OCI-LY1 (cell line): ENCODE results near the gene DCLK1.

Experiments
- H2AFZ ChIP-seq: fragments of 200-600 bp; sonication (generic), shearing (Covaris generic); 2 replicates; pipeline ENCODE4 v1.6.0; 2014; ENCODE audit warnings: antibody characterized with exemption, mild to moderate bottlenecking, low read length
- H3F3A ChIP-seq: fragments of 200-600 bp; sonication (generic), shearing (Covaris generic); 2 replicates; pipeline ENCODE4 v1.6.0; 2014; ENCODE audit warnings: mild to moderate bottlenecking, antibody characterized with exemption, low read length, moderate library complexity; ENCODE audit not compliant: insufficient read depth
- H3K27ac ChIP-seq: fragments of 200-600 bp; sonication (generic); 2 replicates; pipeline ENCODE4 v1.5.1; 2014; ENCODE audit warnings: low read length, mixed run types, mild to moderate bottlenecking, low read depth; ENCODE audit not compliant: poor library complexity, severe bottlenecking
- H3K27me3 ChIP-seq: fragments of 200-600 bp; sonication (generic); 2 replicates; pipeline ENCODE4 v1.6.0; 2014; ENCODE audit warnings: antibody characterized with exemption, mild to moderate bottlenecking, low read length, moderate library complexity; ENCODE audit not compliant: insufficient read depth
- H3K36me3 ChIP-seq: fragments of 200-600 bp; sonication (generic); 2 replicates; pipeline ENCODE4 v1.6.1; 2014; ENCODE audit warnings: mild to moderate bottlenecking, antibody characterized with exemption, low read length, moderate library complexity, mixed read lengths; ENCODE audit not compliant: insufficient read depth
- H3K4me1 ChIP-seq: fragments of 200-600 bp; sonication (generic); 2 replicates; pipeline ENCODE4 v1.5.1; 2014; ENCODE audit warnings: mild to moderate bottlenecking, low read length, moderate library complexity; ENCODE audit not compliant: insufficient read depth, severe bottlenecking
- H3K4me2 ChIP-seq: fragments of 200-600 bp; sonication (generic), shearing (Covaris generic); 2 replicates; pipeline ENCODE4 v1.6.1; 2014; ENCODE audit warnings: low read length
- H3K4me3 ChIP-seq: fragments of 200-600 bp; sonication (generic); 2 replicates; pipeline ENCODE4 v1.5.1; 2014; ENCODE audit warnings: low read length, low read depth, mild to moderate bottlenecking, mixed read lengths; ENCODE audit not compliant: poor library complexity, severe bottlenecking
- H3K79me2 ChIP-seq: fragments of 200-600 bp; shearing (Covaris generic); 2 replicates; pipeline ENCODE4 v1.6.1; 2016; ENCODE audit warnings: mixed run types, low read length, mixed read lengths; ENCODE audit not compliant: insufficient read depth
- H3K9ac ChIP-seq: fragments of 200-600 bp; sonication (generic), shearing (Covaris generic); 2 replicates; pipeline ENCODE4 v1.6.1; 2014; ENCODE audit warnings: mild to moderate bottlenecking, low read length, mixed read lengths
- H3K9me2 ChIP-seq: fragments of 200-600 bp; sonication (generic), shearing (Covaris generic); 2 replicates; pipeline ENCODE4 v1.6.1; 2014; ENCODE audit warnings: low read depth, mild to moderate bottlenecking, low read length, mixed read lengths
- H3K9me3 ChIP-seq: fragments of 200-600 bp; shearing (Covaris generic); 2 replicates; pipeline ENCODE4 v1.6.1; 2014; ENCODE audit warnings: low read length, mixed read lengths
- H4K20me1 ChIP-seq: fragments of 200-600 bp; sonication (generic), shearing (Covaris generic); 2 replicates; pipeline ENCODE4 v1.6.0; 2016; ENCODE audit warnings: mild to moderate bottlenecking, low read length; ENCODE audit not compliant: insufficient read depth
- EZH2 ChIP-seq: fragments of 200-600 bp; sonication (generic), shearing (Covaris generic); IDR thresholded peaks from 2 replicates; pipeline ENCODE4 v1.8.0; 2017; ENCODE audit warnings: borderline replicate concordance, mixed run types, mild to moderate bottlenecking, antibody characterized with exemption, low read length, moderate library complexity, mixed read lengths
- TF ChIP-seq, protein P1 (sequence below): fragments of 200-600 bp; sonication (generic), shearing (Covaris generic); IDR thresholded peaks from 2 replicates; pipeline ENCODE4 v1.5.1; 2017; ENCODE audit warnings: mild to moderate bottlenecking, antibody characterized with exemption, low read length, moderate library complexity, mixed read lengths

Gene DCLK1

DNA sequence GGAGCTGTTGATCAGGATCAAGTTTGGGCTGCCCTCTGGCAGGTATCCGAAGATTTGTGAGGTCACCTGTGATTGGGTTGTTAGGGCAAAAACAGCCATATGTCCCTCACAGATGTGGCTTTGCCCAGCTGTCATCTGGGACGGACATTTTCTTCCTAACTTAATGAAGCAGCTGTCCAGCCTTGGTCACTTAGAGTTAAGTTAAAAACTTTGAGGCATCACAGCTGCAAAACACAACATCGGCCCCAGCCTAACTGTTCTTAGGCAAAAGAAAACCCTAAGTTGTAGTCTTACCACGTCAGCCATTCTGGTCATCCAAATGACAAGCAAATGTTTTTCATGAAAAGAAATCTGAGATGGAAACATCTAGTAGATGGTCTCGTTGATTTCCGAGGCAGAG is 318.4 kb downstream of the DCLK1 start:
- no peak overlapping the region for H3K4me3 ChIP-seq
- no peaks in the 10 kb centered on the region for H3K27me3 ChIP-seq
- no peaks in the 10 kb centered on the region for H4K20me1 ChIP-seq

DNA sequence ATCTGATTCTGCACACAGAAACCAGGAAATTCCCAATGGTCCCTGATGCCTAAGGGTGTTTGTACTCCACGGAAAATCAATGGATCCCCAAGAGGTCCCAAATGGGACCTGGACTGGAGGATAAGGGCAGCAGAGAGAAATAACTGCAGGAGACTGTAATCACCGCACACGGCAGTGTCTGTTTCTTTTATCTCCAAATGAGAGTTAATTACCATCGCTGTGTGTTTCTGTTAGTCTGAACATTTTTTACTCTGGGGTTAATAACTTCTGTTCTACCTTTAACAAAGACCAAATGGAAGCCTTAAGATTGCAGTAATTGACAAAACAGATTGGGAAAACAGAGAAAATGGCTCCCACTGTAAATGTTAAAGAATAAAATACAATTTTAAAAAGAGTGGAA is 320.9 kb downstream of the DCLK1 start:
- Histone ChIP-seq H3K36me3 (no peaks in the 10 kb centered on the region), H3K27me3 (no peaks in the 10 kb centered on the region), H3F3A (no peaks in the 10 kb centered on the region), H3K4me1 (no peaks in the 10 kb centered on the region), H3K27ac (no peak overlapping the region), H3K9ac (no peak overlapping the region), H2AFZ (no peak overlapping the region), H3K4me3 (no peak overlapping the region), H3K79me2 (no peaks in the 10 kb centered on the region), H3K9me3 (no peaks in the 10 kb centered on the region), H4K20me1 (no peaks in the 10 kb centered on the region), H3K9me2 (no peaks in the 10 kb centered on the region), H3K4me2 (no peak overlapping the region)
- TF ChIP-seq EZH2: no peak
- TF ChIP-seq, protein P1, sequence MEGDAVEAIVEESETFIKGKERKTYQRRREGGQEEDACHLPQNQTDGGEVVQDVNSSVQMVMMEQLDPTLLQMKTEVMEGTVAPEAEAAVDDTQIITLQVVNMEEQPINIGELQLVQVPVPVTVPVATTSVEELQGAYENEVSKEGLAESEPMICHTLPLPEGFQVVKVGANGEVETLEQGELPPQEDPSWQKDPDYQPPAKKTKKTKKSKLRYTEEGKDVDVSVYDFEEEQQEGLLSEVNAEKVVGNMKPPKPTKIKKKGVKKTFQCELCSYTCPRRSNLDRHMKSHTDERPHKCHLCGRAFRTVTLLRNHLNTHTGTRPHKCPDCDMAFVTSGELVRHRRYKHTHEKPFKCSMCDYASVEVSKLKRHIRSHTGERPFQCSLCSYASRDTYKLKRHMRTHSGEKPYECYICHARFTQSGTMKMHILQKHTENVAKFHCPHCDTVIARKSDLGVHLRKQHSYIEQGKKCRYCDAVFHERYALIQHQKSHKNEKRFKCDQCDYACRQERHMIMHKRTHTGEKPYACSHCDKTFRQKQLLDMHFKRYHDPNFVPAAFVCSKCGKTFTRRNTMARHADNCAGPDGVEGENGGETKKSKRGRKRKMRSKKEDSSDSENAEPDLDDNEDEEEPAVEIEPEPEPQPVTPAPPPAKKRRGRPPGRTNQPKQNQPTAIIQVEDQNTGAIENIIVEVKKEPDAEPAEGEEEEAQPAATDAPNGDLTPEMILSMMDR: no peak

More for the DNA sequence above, 318.4 kb downstream of the DCLK1 start:
- Histone ChIP-seq H3K79me2 (no peaks in the 10 kb centered on the region), H2AFZ (no peak overlapping the region), H3K9me3 (no peaks in the 10 kb centered on the region), H3K9me2 (no peaks in the 10 kb centered on the region), H3K9ac (no peak overlapping the region), H3F3A (no peaks in the 10 kb centered on the region), H3K4me1 (no peaks in the 10 kb centered on the region), H3K27ac (no peak overlapping the region), H3K36me3 (no peaks in the 10 kb centered on the region), H3K4me2 (no peak overlapping the region)
- TF ChIP-seq, protein P1: no peak

DNA sequence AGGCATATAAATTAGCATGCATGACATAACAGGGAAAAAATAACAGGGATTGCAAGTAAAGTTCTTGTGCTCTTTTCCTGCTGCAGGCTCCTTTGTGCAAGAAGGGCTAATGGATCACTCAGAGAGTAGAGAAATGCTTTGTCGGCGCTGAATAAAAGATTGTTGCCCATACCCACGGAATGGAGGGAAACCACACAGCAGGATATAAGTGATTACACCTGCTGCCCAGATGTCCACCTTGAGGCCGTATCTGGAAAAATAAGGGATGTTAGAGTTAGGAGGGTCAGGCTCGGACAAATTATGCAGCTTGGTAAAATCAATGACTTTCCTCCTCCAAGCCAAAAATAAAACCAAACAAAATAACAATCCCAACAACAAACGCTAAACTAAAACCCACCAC is 322.3 kb downstream of the DCLK1 start:
- Histone ChIP-seq H3K4me3 (no peak overlapping the region), H3K79me2 (no peaks in the 10 kb centered on the region), H3K9ac (no peak overlapping the region), H3K36me3 (no peaks in the 10 kb centered on the region), H3K4me2 (no peak overlapping the region), H3K9me2 (no peaks in the 10 kb centered on the region), H4K20me1 (no peaks in the 10 kb centered on the region), H3K4me1 (no peaks in the 10 kb centered on the region), H3K9me3 (no peaks in the 10 kb centered on the region), H3K27ac (no peak overlapping the region), H2AFZ (no peak overlapping the region), H3F3A (no peaks in the 10 kb centered on the region), H3K27me3 (no peaks in the 10 kb centered on the region)
- TF ChIP-seq, protein P1: no peak
- TF ChIP-seq EZH2: no peak
